H1 (cell line): ENCODE data around the gene LAMC3. TPM values are rescaled to one million over a fixed set of nuclear protein-coding genes. Genes with fewer than 3 reads are reported as not detected.

Experiments
- CTCF ChIA-PET: fragments of 300-600 bp; sonication (Branson Sonifier 250); formaldehyde crosslinking; loops from one replicate; lab custom pipeline; 2021; ENCODE audit not compliant: partially characterized antibody; lab: Charles Lee
- POLR2A ChIA-PET: fragments of 300-600 bp; sonication (Branson Sonifier 250); formaldehyde crosslinking; loops from one replicate; lab custom pipeline; 2021; ENCODE audit warnings: inconsistent platforms; ENCODE audit not compliant: partially characterized antibody; lab: Charles Lee
- DNase-seq, 2 experiments: peaks; one replicate each; pipeline versions ENCODE4 v3.0.0 to v3.0.0-alpha.2; 2010 to 2022; ENCODE audit warnings: low spot score in 2 of 2, low read depth in 1 of 2, mixed read lengths in 1 of 2
- FAIRE-seq: peaks from 2 replicates; lab custom pipeline; 2011; peaks lifted over from hg19 to GRCh38; lab: Jason Lieb, UNC
- H2AFZ ChIP-seq: 2 replicates; pipeline ENCODE4 v1.8.1; 2012; ENCODE audit warnings: low read length, inconsistent platforms
- H2AK5ac ChIP-seq: 2 replicates; pipeline ENCODE4 v1.6.1; 2013; ENCODE audit warnings: low read depth, low read length
- H2BK120ac ChIP-seq: replicated peaks from 2 replicates; pipeline ENCODE3; 2013; ENCODE audit warnings: low read depth, low read length, inconsistent platforms
- H2BK12ac ChIP-seq: 2 replicates; pipeline ENCODE4 v1.6.1; 2013; ENCODE audit warnings: low read depth, low read length
- H2BK15ac ChIP-seq: 2 replicates; pipeline ENCODE4 v1.6.1; 2013; ENCODE audit warnings: low read length
- H2BK20ac ChIP-seq: 2 replicates; pipeline ENCODE4 v1.6.1; 2013; ENCODE audit warnings: low read length
- H2BK5ac ChIP-seq: 2 replicates; pipeline ENCODE4 v1.6.1; 2013; ENCODE audit warnings: low read depth, low read length
- H3K14ac ChIP-seq: 2 replicates; pipeline ENCODE4 v1.6.1; 2013; ENCODE audit warnings: inconsistent platforms; ENCODE audit not compliant: insufficient read length
- H3K18ac ChIP-seq: 2 replicates; pipeline ENCODE4 v1.6.1; 2013; ENCODE audit warnings: low read length; ENCODE audit errors: extremely low read depth
- H3K23ac ChIP-seq: 2 replicates; pipeline ENCODE4 v1.6.1; 2013; ENCODE audit warnings: inconsistent platforms; ENCODE audit not compliant: insufficient read length
- H3K23me2 ChIP-seq: 2 replicates; pipeline ENCODE4 v1.6.1; 2013; ENCODE audit warnings: low read depth, low read length
- H3K27ac ChIP-seq: 2 replicates; pipeline ENCODE4 v1.6.1; 2011; ENCODE audit warnings: low read depth, low read length, inconsistent platforms
- H3K27me3 ChIP-seq, 4 experiments: replicated peaks in 1 of 4; 1 replicate in 1 of 4; 2 replicates in 3 of 4; pipeline versions ENCODE4 v1.6.1 to v1.8.1; 2011 to 2013; ENCODE audit warnings: low read length in 3 of 4, mild to moderate bottlenecking in 3 of 4, inconsistent platforms in 2 of 4, mixed read lengths in 2 of 4, moderate library complexity in 1 of 4; ENCODE audit not compliant: control insufficient read depth in 3 of 4, insufficient read depth in 3 of 4; ENCODE audit errors: extremely low read depth in 1 of 4
- H3K36me3 ChIP-seq, 4 experiments: 2 replicates each; pipeline versions ENCODE4 v1.6.1 to v1.8.1; 2011 to 2013; ENCODE audit warnings: mild to moderate bottlenecking in 4 of 4, low read length in 3 of 4, moderate library complexity in 2 of 4, control low read depth in 1 of 4, inconsistent platforms in 1 of 4; ENCODE audit not compliant: insufficient read depth in 4 of 4, control insufficient read depth in 2 of 4
- H3K4ac ChIP-seq: replicated peaks from 2 replicates; pipeline ENCODE3; 2013; ENCODE audit warnings: low read length, low read depth, mixed read lengths, inconsistent platforms; ENCODE audit not compliant: insufficient read length
- H3K4me1 ChIP-seq, 4 experiments: replicated peaks in 1 of 4; 1 replicate in 1 of 4; 2 replicates in 3 of 4; pipeline versions ENCODE4 v1.6.1 to v1.8.1; 2011 to 2013; ENCODE audit warnings: low read length in 3 of 4, inconsistent platforms in 2 of 4, mixed read lengths in 1 of 4; ENCODE audit not compliant: insufficient read depth in 4 of 4, control insufficient read depth in 3 of 4
- H3K4me2 ChIP-seq, 2 experiments: 2 replicates each; pipeline versions ENCODE4 v1.6.1 to v1.8.1; 2011 to 2013; ENCODE audit warnings: low read depth in 2 of 2, low read length in 2 of 2, control low read depth in 1 of 2, inconsistent platforms in 1 of 2, mild to moderate bottlenecking in 1 of 2; ENCODE audit not compliant: insufficient read depth in 1 of 2
- H3K4me3 ChIP-seq, 4 experiments: fragments of 200-600, 300-600 bp in 1 of 4; sonication (generic), shearing (Covaris generic), sonication (Bioruptor Twin) in 1 of 4; 2 replicates each; pipeline versions ENCODE4 v1.5.1 to v1.8.1; 2011 to 2016; ENCODE audit warnings: low read length in 4 of 4, low read depth in 3 of 4, control low read depth in 2 of 4, inconsistent platforms in 2 of 4, mild to moderate bottlenecking in 2 of 4, mixed read lengths in 1 of 4, moderate library complexity in 1 of 4; ENCODE audit not compliant: insufficient read depth in 2 of 4; ENCODE audit errors: extremely low read depth in 1 of 4
- H3K56ac ChIP-seq: replicated peaks from 2 replicates; pipeline ENCODE3; 2013; ENCODE audit warnings: low read depth, mild to moderate bottlenecking, mixed read lengths, low read length, inconsistent platforms; ENCODE audit not compliant: insufficient read length
- H3K79me1 ChIP-seq: 2 replicates; pipeline ENCODE4 v1.6.1; 2013; ENCODE audit warnings: low read depth, low read length, control low read depth
- H3K79me2 ChIP-seq, 2 experiments: 2 replicates each; pipeline versions ENCODE4 v1.6.1 to v1.8.1; 2012 to 2013; ENCODE audit warnings: low read length in 2 of 2, mild to moderate bottlenecking in 2 of 2, inconsistent platforms in 1 of 2; ENCODE audit not compliant: insufficient read depth in 2 of 2, control insufficient read depth in 1 of 2
- H3K9ac ChIP-seq, 4 experiments: replicated peaks in 1 of 4; 1 replicate in 1 of 4; 2 replicates in 3 of 4; pipeline versions ENCODE4 v1.6.1 to v1.8.1; 2011 to 2013; ENCODE audit warnings: low read depth in 3 of 4, low read length in 3 of 4, control low read depth in 2 of 4, mild to moderate bottlenecking in 2 of 4, moderate library complexity in 2 of 4, inconsistent platforms in 1 of 4; ENCODE audit errors: extremely low read depth in 1 of 4
- H3K9me3 ChIP-seq, 2 experiments: 2 replicates each; pipeline versions ENCODE4 v1.6.1 to v1.8.1; 2012 to 2013; ENCODE audit warnings: mild to moderate bottlenecking in 2 of 2, moderate library complexity in 2 of 2, control low read depth in 1 of 2, inconsistent platforms in 1 of 2, low read depth in 1 of 2, low read length in 1 of 2, mixed read lengths in 1 of 2; ENCODE audit not compliant: insufficient read depth in 2 of 2
- H4K20me1 ChIP-seq, 2 experiments: replicated peaks in 1 of 2; 2 replicates each; pipeline versions ENCODE3 to v1.8.1; 2011 to 2013; ENCODE audit warnings: inconsistent platforms in 2 of 2, low read length in 2 of 2, mild to moderate bottlenecking in 1 of 2; ENCODE audit not compliant: insufficient read depth in 2 of 2, control insufficient read depth in 1 of 2
- H4K5ac ChIP-seq: 2 replicates; pipeline ENCODE4 v1.6.1; 2013; ENCODE audit warnings: low read length, low read depth, mixed read lengths, inconsistent platforms; ENCODE audit not compliant: insufficient read length
- H4K8ac ChIP-seq: 2 replicates; pipeline ENCODE4 v1.8.0; 2013; ENCODE audit warnings: mild to moderate bottlenecking, moderate library complexity, low read length, inconsistent platforms; ENCODE audit not compliant: insufficient read depth; ENCODE audit errors: extremely low read depth
- H4K91ac ChIP-seq: replicated peaks from 2 replicates; pipeline ENCODE3; 2013; ENCODE audit warnings: low read length, mixed read lengths, inconsistent platforms; ENCODE audit not compliant: insufficient read length
- CHD1 ChIP-seq: IDR thresholded peaks from 2 replicates; pipeline ENCODE4 v1.6.1; 2012; ENCODE audit warnings: low read depth, low read length, improper control_type of control experiment
- PHF8 ChIP-seq: fragments of 200-600 bp; sonication (generic); conservative IDR thresholded peaks from 2 replicates; pipeline ENCODE4 v1.7.1; 2012; ENCODE audit warnings: low read depth, mild to moderate bottlenecking, inconsistent platforms, low read length, moderate library complexity
- RAD21 ChIP-seq, 2 experiments: IDR thresholded peaks in 1 of 2; conservative IDR thresholded peaks in 1 of 2; 2 replicates each; pipeline ENCODE4 v1.6.1; 2011; ENCODE audit warnings: low read depth in 2 of 2, low read length in 2 of 2, improper control_type of control experiment in 1 of 2, inconsistent platforms in 1 of 2, mild to moderate bottlenecking in 1 of 2, moderate library complexity in 1 of 2
- RNF2 ChIP-seq: fragments of 200-900, 300-1000 bp; sonication (generic); IDR thresholded peaks from 2 replicates; pipeline ENCODE4 v1.7.1; 2016; ENCODE audit warnings: borderline replicate concordance, low read depth, mild to moderate bottlenecking, antibody characterized with exemption, low read length; ENCODE audit not compliant: poor library complexity, severe bottlenecking; ENCODE audit errors: missing control alignments
- SAP30 ChIP-seq: fragments of 300-600 bp; sonication (generic); IDR thresholded peaks from 2 replicates; pipeline ENCODE4 v1.7.1; 2012; ENCODE audit warnings: low read length, moderate library complexity, mild to moderate bottlenecking, inconsistent platforms; ENCODE audit not compliant: insufficient read depth, insufficient replicate concordance
- SRF ChIP-seq: IDR thresholded peaks from 2 replicates; pipeline ENCODE4 v1.6.1; 2011; ENCODE audit warnings: mild to moderate bottlenecking, low read depth, low read length, moderate library complexity
- SUZ12 ChIP-seq: fragments of 200-600 bp; sonication (generic); IDR thresholded peaks from 2 replicates; pipeline ENCODE4 v1.6.1; 2012; ENCODE audit warnings: mild to moderate bottlenecking, inconsistent platforms, low read length, moderate library complexity, mixed read lengths
- WGBS, 2 experiments: shearing (Covaris generic) in 1 of 2; methylation state at CpG; one replicate each; pipeline versions ENCODE4 v1.1.6 to v1.1.7; 2013 to 2015; ENCODE audit warnings: low lambda C conversion rate in 2 of 2, mixed read lengths in 2 of 2, inconsistent platforms in 1 of 2, low coverage in 1 of 2, missing lambda C conversion rate in 1 of 2; ENCODE audit not compliant: insufficient replicate concordance in 2 of 2, insufficient coverage in 1 of 2, insufficient read length in 1 of 2; ENCODE audit errors: extremely low coverage in 1 of 2, missing lambda C conversion rate in 1 of 2; 5-methylcytosine and 5-hydroxymethylcytosine counted together
- polyA plus RNA-seq, 7 experiments: library from polyadenylated mRNA; depleted of rRNA in 3 of 7; stranded (reverse) in 5 of 7; unstranded in 2 of 7; fragments of >200 nt in 5 of 7; fragments of 200-250 nt in 2 of 7; gene quantifications; 1 replicate in 5 of 7; 2 replicates in 1 of 7; 4 replicates in 1 of 7; pipeline versions ENCODE4 v1.2.1 to v1.2.3, GENCODE V29; 2011 to 2013; ENCODE audit warnings: missing spikeins in 2 of 7, mixed read lengths in 2 of 7
- total RNA-seq: library from RNA; stranded (reverse); fragmentation: NEBNext Ultra II Directional; extraction: Animal tissue kit (Norgen Biotek cat#: 25700); gene quantifications from 2 replicates; pipeline ENCODE4 v1.2.1, GENCODE V29; 2021
- TF ChIP-seq, protein P1 (sequence below): IDR thresholded peaks from 2 replicates; pipeline ENCODE4 v1.6.1; 2012; ENCODE audit warnings: low read length, inconsistent platforms

LAMC3 gene
- total and polyA plus RNA-seq, 2 of the 8 experiments (the other 6 are each of a cell fraction or from before 2014, with no cell fraction given) = 9.3 to 12.3 TPM

DNA sequence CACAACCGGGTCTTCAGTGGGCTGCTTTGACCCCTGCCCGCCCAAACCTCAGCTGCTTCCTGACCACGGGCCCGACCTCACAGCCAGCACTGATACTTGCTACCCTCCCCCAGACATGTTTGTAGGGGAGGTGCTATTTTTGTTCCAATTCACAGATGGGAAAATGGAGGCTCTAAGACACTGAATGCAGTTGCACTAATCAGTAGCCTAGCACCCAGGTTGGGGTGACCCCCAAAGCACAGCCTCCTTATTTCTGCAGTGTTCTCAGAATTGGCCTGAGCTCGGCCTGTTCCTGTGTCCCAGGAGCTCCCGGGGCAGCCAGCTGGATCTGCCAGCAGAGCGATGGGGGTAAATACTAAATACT is 22.6 kb downstream of the LAMC3 start:
- H2BK15ac ChIP-seq = no peak overlapping the region
- no peaks in the 10 kb centered on the region for H3K79me2 ChIP-seq
- no peaks in the 10 kb centered on the region for H3K36me3 ChIP-seq
- no peak overlapping the region for H3K27ac ChIP-seq
- no peak overlapping the region for H2BK12ac ChIP-seq
- no peaks in the 10 kb centered on the region for H3K27me3 ChIP-seq
- no peak overlapping the region for H2AFZ ChIP-seq
- 89% methylated on average over 7 of the region's 7 CpGs; no CpG with 5 or more reads in 1 of the 2 experiments for WGBS, 2 experiments
- H2AK5ac ChIP-seq = no peak overlapping the region
- H3K23me2 ChIP-seq = no peaks in the 10 kb centered on the region
- H3K56ac ChIP-seq = no peak overlapping the region
- DNase-seq (no peak), FAIRE-seq (no peak)
- H3K18ac ChIP-seq = no peak overlapping the region
- no peak overlapping the region for H2BK5ac ChIP-seq
- H3K4ac ChIP-seq = no peak overlapping the region
- no peak overlapping the region for H3K14ac ChIP-seq
- no peaks in the 10 kb centered on the region for H3K79me1 ChIP-seq
- no peaks in the 10 kb centered on the region for H3K9me3 ChIP-seq
- H2BK120ac ChIP-seq = no peak overlapping the region
- ChIA-PET CTCF (interaction anchor here (0.7 to 2.6 kb wide), 9 partner anchors 9 to 58 kb away, joined by 3 to 15 read pairs (median 4); no protein-coding TSS in a partner anchor), POLR2A (interaction anchor here (1.1 to 1.5 kb wide), 2 partner anchors 9 to 20 kb away, joined by 3 to 5 read pairs; no protein-coding TSS in a partner anchor)
- peak overlapping the region; percentile 71; the same call in 1 of the 2 replicates for H4K8ac ChIP-seq
- TF ChIP-seq SRF (no peak), RNF2 (no peak), SUZ12 (no peak), CHD1 (no peak), RAD21 (IDR thresholded peaks at IDR 0.05 in 1 of 2, conservative IDR thresholded peaks at IDR 0.05 in 1 of 2; ENCODE audit: low read depth in 2 of 2, low read length in 2 of 2) (no peak), SAP30 (no peak), PHF8 (no peak)
- TF ChIP-seq, protein P1, sequence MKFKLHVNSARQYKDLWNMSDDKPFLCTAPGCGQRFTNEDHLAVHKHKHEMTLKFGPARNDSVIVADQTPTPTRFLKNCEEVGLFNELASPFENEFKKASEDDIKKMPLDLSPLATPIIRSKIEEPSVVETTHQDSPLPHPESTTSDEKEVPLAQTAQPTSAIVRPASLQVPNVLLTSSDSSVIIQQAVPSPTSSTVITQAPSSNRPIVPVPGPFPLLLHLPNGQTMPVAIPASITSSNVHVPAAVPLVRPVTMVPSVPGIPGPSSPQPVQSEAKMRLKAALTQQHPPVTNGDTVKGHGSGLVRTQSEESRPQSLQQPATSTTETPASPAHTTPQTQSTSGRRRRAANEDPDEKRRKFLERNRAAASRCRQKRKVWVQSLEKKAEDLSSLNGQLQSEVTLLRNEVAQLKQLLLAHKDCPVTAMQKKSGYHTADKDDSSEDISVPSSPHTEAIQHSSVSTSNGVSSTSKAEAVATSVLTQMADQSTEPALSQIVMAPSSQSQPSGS = no peak
- no peak overlapping the region for H4K91ac ChIP-seq
- no peak overlapping the region for H2BK20ac ChIP-seq
- no peak overlapping the region for H3K4me2 ChIP-seq
- no peak overlapping the region for H3K4me3 ChIP-seq
- no peak overlapping the region for H4K5ac ChIP-seq
- no peak overlapping the region for H3K9ac ChIP-seq
- no peaks in the 10 kb centered on the region for H4K20me1 ChIP-seq
- H3K4me1 ChIP-seq = no peaks in the 10 kb centered on the region
- no peak overlapping the region for H3K23ac ChIP-seq
